HCT116 (cell line): ENCODE data around the gene RNF169.

Experiments used
- RAD21 ChIP-seq: IDR thresholded peaks from 2 replicates; pipeline ENCODE4 v1.6.1; 2012; ENCODE audit warnings: low read depth, mild to moderate bottlenecking
- TCF7L2 ChIP-seq: IDR thresholded peaks from 2 replicates; pipeline ENCODE4 v1.7.0; 2011; ENCODE audit warnings: borderline replicate concordance, inconsistent platforms; ENCODE audit not compliant: insufficient read depth, insufficient read length; ENCODE audit errors: extremely low read depth
- TF ChIP-seq, protein P1 (sequence below): IDR thresholded peaks from 2 replicates; pipeline ENCODE4 v1.6.1; 2012; ENCODE audit warnings: low read depth
- TF ChIP-seq, protein P2 (sequence below), 3 experiments: fragments of 200-600 bp in 1 of 3; sonication (generic) in 1 of 3; IDR thresholded peaks in 2 of 3; conservative IDR thresholded peaks in 1 of 3; 2 replicates each; pipeline ENCODE4 v1.5.1; 2012 to 2017; ENCODE audit warnings: low read depth in 2 of 3, low read length in 2 of 3, antibody characterized with exemption in 1 of 3, borderline replicate concordance in 1 of 3, control low read depth in 1 of 3, mild to moderate bottlenecking in 1 of 3, mixed read lengths in 1 of 3, mixed run types in 1 of 3, moderate library complexity in 1 of 3; ENCODE audit not compliant: insufficient read depth in 1 of 3

DNA sequence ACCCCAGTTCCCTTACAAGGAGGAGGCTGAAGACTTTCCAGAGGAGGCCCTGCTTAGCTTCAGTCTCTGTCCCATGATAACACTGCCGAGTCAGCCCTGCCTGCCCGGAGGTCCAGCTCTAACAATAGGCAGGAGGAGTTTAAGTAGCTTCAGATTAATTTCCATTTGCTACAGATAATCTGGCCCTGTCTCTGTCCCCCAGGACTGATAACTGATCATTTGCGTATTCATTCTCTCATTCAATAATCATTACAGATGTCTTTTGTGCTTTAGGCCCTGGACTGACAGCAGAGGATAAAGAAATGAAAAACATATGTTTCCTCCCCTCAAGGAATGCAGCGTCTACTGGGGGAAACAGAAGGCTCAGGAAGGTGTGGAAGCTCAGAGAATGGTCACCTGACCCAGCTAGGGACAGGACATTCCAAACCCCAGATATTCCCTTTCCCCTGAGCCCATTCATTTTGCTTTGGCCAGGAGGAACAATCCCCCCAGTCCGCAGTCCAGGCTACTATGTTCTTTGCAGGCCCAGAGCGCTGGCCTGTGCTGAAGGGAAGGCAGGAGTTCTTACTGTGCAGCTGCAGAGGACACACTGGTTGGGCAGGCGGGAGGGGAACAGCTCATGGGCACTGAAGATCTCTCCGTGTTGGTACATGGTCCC lies 38.2 kb upstream of the RNF169 start:
- TF ChIP-seq, protein P1, sequence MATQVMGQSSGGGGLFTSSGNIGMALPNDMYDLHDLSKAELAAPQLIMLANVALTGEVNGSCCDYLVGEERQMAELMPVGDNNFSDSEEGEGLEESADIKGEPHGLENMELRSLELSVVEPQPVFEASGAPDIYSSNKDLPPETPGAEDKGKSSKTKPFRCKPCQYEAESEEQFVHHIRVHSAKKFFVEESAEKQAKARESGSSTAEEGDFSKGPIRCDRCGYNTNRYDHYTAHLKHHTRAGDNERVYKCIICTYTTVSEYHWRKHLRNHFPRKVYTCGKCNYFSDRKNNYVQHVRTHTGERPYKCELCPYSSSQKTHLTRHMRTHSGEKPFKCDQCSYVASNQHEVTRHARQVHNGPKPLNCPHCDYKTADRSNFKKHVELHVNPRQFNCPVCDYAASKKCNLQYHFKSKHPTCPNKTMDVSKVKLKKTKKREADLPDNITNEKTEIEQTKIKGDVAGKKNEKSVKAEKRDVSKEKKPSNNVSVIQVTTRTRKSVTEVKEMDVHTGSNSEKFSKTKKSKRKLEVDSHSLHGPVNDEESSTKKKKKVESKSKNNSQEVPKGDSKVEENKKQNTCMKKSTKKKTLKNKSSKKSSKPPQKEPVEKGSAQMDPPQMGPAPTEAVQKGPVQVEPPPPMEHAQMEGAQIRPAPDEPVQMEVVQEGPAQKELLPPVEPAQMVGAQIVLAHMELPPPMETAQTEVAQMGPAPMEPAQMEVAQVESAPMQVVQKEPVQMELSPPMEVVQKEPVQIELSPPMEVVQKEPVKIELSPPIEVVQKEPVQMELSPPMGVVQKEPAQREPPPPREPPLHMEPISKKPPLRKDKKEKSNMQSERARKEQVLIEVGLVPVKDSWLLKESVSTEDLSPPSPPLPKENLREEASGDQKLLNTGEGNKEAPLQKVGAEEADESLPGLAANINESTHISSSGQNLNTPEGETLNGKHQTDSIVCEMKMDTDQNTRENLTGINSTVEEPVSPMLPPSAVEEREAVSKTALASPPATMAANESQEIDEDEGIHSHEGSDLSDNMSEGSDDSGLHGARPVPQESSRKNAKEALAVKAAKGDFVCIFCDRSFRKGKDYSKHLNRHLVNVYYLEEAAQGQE, result no peak
- TF ChIP-seq RAD21 (no peak), TCF7L2 (no peak)
- TF ChIP-seq, protein P2, sequence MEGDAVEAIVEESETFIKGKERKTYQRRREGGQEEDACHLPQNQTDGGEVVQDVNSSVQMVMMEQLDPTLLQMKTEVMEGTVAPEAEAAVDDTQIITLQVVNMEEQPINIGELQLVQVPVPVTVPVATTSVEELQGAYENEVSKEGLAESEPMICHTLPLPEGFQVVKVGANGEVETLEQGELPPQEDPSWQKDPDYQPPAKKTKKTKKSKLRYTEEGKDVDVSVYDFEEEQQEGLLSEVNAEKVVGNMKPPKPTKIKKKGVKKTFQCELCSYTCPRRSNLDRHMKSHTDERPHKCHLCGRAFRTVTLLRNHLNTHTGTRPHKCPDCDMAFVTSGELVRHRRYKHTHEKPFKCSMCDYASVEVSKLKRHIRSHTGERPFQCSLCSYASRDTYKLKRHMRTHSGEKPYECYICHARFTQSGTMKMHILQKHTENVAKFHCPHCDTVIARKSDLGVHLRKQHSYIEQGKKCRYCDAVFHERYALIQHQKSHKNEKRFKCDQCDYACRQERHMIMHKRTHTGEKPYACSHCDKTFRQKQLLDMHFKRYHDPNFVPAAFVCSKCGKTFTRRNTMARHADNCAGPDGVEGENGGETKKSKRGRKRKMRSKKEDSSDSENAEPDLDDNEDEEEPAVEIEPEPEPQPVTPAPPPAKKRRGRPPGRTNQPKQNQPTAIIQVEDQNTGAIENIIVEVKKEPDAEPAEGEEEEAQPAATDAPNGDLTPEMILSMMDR (IDR thresholded peaks at IDR 0.05 in 2 of 3, conservative IDR thresholded peaks at IDR 0.05 in 1 of 3; ENCODE audit: borderline replicate concordance in 1 of 3, insufficient read depth in 1 of 3, low read depth in 2 of 3, low read length in 2 of 3), result no peak
